Ovary (tissue), 9 donors: Measurements from ENCODE around the gene ABCF3. TPM values are rescaled to one million over a fixed set of nuclear protein-coding genes. Genes with fewer than 3 reads are reported as not detected.
"Not testable (repeated sequence)": the region's sequence is repeated elsewhere in the genome, so short reads cannot be mapped to it uniquely, and the experiment has no call there.

Experiments used
- DNase-seq, 5 donors: peaks; one replicate each; pipeline ENCODE4 v3.0.0-alpha.2; 2019 to 2020
- H3K27ac ChIP-seq, 2 donors: fragments of 200-600 bp; one replicate each; pipeline versions ENCODE4 v1.5.1 to v1.8.0; 2019 to 2022
- H3K27me3 ChIP-seq: fragments of 200-600 bp; one replicate; pipeline ENCODE4 v1.8.0; 2022
- H3K36me3 ChIP-seq: fragments of 200-600 bp; sonication (generic); one replicate; pipeline ENCODE4 v1.5.1; 2019
- H3K4me1 ChIP-seq: one replicate; pipeline ENCODE4 v1.8.1; 2013; ENCODE audit warnings: mild to moderate bottlenecking, moderate library complexity; ENCODE audit not compliant: insufficient read depth
- H3K4me3 ChIP-seq: fragments of 200-600 bp; sonication (generic); one replicate; pipeline ENCODE4 v1.5.1; 2017
- H3K9me3 ChIP-seq, 2 donors: fragments of 200-600 bp in 1 of 2; sonication (generic) in 1 of 2; one replicate each; pipeline versions ENCODE4 v1.5.1 to v1.8.1; 2013 to 2019; ENCODE audit warnings: mild to moderate bottlenecking in 1 of 2, moderate library complexity in 1 of 2
- EP300 ChIP-seq: sonication (generic); formaldehyde crosslinking; IDR thresholded peaks from one replicate; pipeline ENCODE4 v1.6.1; 2017; ENCODE audit warnings: antibody characterized with exemption
- POLR2A ChIP-seq: fragments of 450-650 bp; IDR thresholded peaks from one replicate; pipeline ENCODE4 v1.6.1; 2017; ENCODE audit warnings: antibody characterized with exemption, mild to moderate bottlenecking, moderate library complexity
- WGBS, 3 donors: extraction: QIAGEN DNeasy Blood & Tissue Kit in 1 of 3; methylation state at CpG; one replicate each; pipeline versions ENCODE4 v1.1.5 to v1.1.7; 2013 to 2017; 5-methylcytosine and 5-hydroxymethylcytosine counted together
- intact Hi-C, 4 donors: fragments of 100-400 bp; cut with DNase I; formaldehyde crosslinking; loops; one replicate each; pipeline versions ENCODE4 v1.11.0 to v1.15.1; 2022 to 2023
- polyA plus RNA-seq, 2 donors: library from polyadenylated mRNA; stranded (reverse); fragments of 200-250 nt in 1 of 2; fragments of 350-450 nt in 1 of 2; fragmentation: Illumina TruSeq in 1 of 2; extraction: RNeasy Lipid Tissue Mini Kit (QIAGEN cat#74804) in 1 of 2; gene quantifications; one replicate each; pipeline ENCODE4 v1.2.3, GENCODE V29; 2013 to 2014
- total RNA-seq, 7 donors: library from RNA; depleted of rRNA in 2 of 7; stranded (reverse); fragments of >200 nt in 2 of 7; fragmentation: NEBNext Ultra II Directional in 3 of 7; extraction: Animal tissue kit (Norgen Biotek cat#: 25700) in 3 of 7; gene quantifications; one replicate each; pipeline versions ENCODE4 v1.1.0 to v1.2.4, GENCODE V29; 2016 to 2023
- TF ChIP-seq, protein P1 (sequence below), 3 donors: fragments of 450-650 bp in 2 of 3; fragments of 200-600 bp in 1 of 3; IDR thresholded peaks; one replicate each; pipeline versions ENCODE4 v1.5.1 to v1.8.0; 2016 to 2022; ENCODE audit warnings: antibody characterized with exemption in 3 of 3, mild to moderate bottlenecking in 1 of 3
- donor health status: DM: no; HTN: no; CAD: no; lungs with moderate emphysema.
- donor health status: DM: no; HTN: no; CAD: no.
- donor health status: Bipolar disorder and iron deficiency.
- donor health status: DM: yes; HTN: yes; CAD: no.
- donor health status: DM: no; HTN: no; CAD: no.
- donor health status: DM: yes; HTN: yes; CAD: no.

ABCF3 gene
- total and polyA plus RNA-seq, 9 donors: 30.2 to 82.0 (median 58.2) TPM

DNA sequence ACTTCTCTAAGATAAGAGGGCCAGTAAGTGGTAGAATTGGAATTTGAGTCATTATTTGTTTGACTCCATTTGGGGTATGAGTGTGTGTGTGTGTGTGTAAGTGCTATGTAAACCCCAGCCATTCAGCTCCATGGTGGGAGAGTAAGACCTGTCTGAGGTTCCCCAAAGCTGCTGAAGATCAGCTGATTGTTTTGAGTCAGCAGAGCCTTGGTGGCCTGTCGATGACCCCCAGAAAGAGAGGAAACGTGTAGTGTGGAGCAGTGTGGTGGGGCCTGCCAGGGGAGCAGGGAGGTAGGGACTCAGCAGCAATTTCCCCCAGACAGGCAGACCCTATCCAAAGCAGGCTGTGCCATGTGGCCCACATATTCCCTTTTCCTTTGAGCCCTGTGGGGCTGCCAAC, 25.5 kb upstream of the ABCF3 start:
- H3K36me3 ChIP-seq: no peaks in the 10 kb centered on the region
- no peak for DNase-seq
- no peak overlapping the region for H3K4me3 ChIP-seq
- intact Hi-C loops: no loop called here
- peaks cover 11% of the 10 kb centered on the region for H3K4me1 ChIP-seq
- H3K27me3 ChIP-seq: no peaks in the 10 kb centered on the region
- H3K27ac ChIP-seq: no peak overlapping the region
- no peaks in the 10 kb centered on the region for H3K9me3 ChIP-seq
- no peak for TF ChIP-seq POLR2A
- WGBS, 3 donors: 10 to 23% (median 11%) methylated on average over 2 of the region's 2 CpGs

DNA sequence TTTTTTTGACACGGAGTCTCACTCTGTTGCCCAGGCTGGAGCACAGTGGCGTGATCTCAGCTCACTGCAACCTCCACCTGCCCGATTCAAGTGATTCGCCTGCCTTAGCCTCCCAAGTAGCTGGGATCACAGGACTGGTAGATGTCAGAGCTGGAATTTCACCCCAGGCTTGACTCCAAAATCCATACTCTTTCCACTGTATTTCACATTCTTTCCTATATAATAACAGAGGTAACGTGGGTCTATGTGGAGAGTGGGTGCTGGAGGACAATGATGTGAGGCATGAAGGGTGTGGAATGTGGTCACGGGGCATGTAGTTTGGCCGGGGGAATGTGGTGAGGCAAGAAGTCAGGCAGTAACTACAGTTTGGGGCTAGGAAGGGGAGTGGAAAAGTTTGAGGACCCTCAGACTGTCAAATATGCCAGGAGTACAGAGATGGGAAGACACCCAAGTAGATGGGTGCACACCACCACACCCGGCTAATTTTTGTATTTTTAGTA, 23.4 kb upstream of the ABCF3 start:
- DNase-seq, H3K4me1 ChIP-seq, H3K9me3 ChIP-seq, intact Hi-C loops, H3K27ac ChIP-seq, H3K36me3 ChIP-seq, H3K4me3 ChIP-seq, H3K27me3 ChIP-seq: not testable (repeated sequence)
- 67 to 80% (median 75%) methylated on average over 8 of the region's 8 CpGs for WGBS, 3 donors

GRCh38 chr3:184164648-184165330, 21.2 kb upstream of the ABCF3 start:
- Histone ChIP-seq H3K27ac (no peak overlapping the region), H3K9me3 (no peaks in the 10 kb centered on the region), H3K4me1 (peaks cover 8% of the 10 kb centered on the region), H3K36me3 (no peaks in the 10 kb centered on the region), H3K27me3 (no peaks in the 10 kb centered on the region), H3K4me3 (no peak overlapping the region)
- 90 to 93% (median 91%) methylated on average over 16 of the region's 16 CpGs for WGBS, 3 donors
- DNase-seq: no peak
- TF ChIP-seq, protein P1, sequence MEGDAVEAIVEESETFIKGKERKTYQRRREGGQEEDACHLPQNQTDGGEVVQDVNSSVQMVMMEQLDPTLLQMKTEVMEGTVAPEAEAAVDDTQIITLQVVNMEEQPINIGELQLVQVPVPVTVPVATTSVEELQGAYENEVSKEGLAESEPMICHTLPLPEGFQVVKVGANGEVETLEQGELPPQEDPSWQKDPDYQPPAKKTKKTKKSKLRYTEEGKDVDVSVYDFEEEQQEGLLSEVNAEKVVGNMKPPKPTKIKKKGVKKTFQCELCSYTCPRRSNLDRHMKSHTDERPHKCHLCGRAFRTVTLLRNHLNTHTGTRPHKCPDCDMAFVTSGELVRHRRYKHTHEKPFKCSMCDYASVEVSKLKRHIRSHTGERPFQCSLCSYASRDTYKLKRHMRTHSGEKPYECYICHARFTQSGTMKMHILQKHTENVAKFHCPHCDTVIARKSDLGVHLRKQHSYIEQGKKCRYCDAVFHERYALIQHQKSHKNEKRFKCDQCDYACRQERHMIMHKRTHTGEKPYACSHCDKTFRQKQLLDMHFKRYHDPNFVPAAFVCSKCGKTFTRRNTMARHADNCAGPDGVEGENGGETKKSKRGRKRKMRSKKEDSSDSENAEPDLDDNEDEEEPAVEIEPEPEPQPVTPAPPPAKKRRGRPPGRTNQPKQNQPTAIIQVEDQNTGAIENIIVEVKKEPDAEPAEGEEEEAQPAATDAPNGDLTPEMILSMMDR (IDR thresholded peaks at IDR 0.05): no peak
- TF ChIP-seq EP300 (no peak), POLR2A (no peak)
- intact Hi-C loops: no loop called here

- Histone ChIP-seq H3K27me3 (no peaks in the 10 kb centered on the region), H3K27ac (no peak overlapping the region), H3K36me3 (no peaks in the 10 kb centered on the region), H3K9me3 (no peaks in the 10 kb centered on the region), H3K4me1 (peaks cover 6% of the 10 kb centered on the region), H3K4me3 (no peak overlapping the region)
- TF ChIP-seq POLR2A (no peak), EP300 (no peak)
- TF ChIP-seq, protein P1 (IDR thresholded peaks at IDR 0.05): no peak
- DNase-seq: no peak
- intact Hi-C loops: no loop called here
- 92 to 96% (median 94%) methylated on average over 3 of the region's 3 CpGs for WGBS, 3 donors
Measured at GRCh38 chr3:184165543-184165942, 20.5 kb upstream of the ABCF3 start.

GRCh38 chr3:184166671-184167070, 19.3 kb upstream of the ABCF3 start:
- Histone ChIP-seq H3K36me3 (no peaks in the 10 kb centered on the region), H3K27me3 (no peaks in the 10 kb centered on the region), H3K9me3 (no peaks in the 10 kb centered on the region), H3K4me3 (no peak overlapping the region), H3K27ac (no peak overlapping the region), H3K4me1 (peaks cover 1% of the 10 kb centered on the region)
- WGBS, 3 donors: 91 to 93% (median 91%) methylated on average over 6 of the region's 6 CpGs
- no peak for DNase-seq
- TF ChIP-seq POLR2A (no peak), EP300 (no peak)
- TF ChIP-seq, protein P1 (IDR thresholded peaks at IDR 0.05): no peak
- intact Hi-C loops: no loop called here
